Measurements from ENCODE around the gene SMG9. TPM values are rescaled to one million over a fixed set of nuclear protein-coding genes. Genes with fewer than 3 reads are reported as not detected.

SMG9 gene
- total and polyA plus RNA-seq, 4 donors = 23.5 to 55.9 (median 29.6) TPM

- DNase-seq = no peak
- no peak for ATAC-seq (ENCODE audit: insufficient read depth, low FRiP score)
- 79 to 95% methylated on average over 3 of the region's 3 CpGs for WGBS, 2 donors
- no peak for TF ChIP-seq CTCF (IDR thresholded peaks at IDR 0.05; ENCODE audit: control extremely low read depth, extremely low read depth)
- Histone ChIP-seq H3K27ac (ENCODE audit: low read depth in 1 of 2, low read length in 1 of 2) (no peak overlapping the region), H3K27me3 (ENCODE audit: control insufficient read depth in 3 of 3, insufficient read depth in 3 of 3, low read length in 2 of 3) (no peaks in the 10 kb centered on the region), H3K36me3 (ENCODE audit: control insufficient read depth in 4 of 4, insufficient read depth in 4 of 4, low read length in 4 of 4) (no peaks in the 10 kb centered on the region), H3K9me3 (ENCODE audit: control insufficient read depth in 4 of 4, insufficient read depth in 3 of 4, low read length in 3 of 4) (peaks cover 0 to 5% (median 0%) of the 10 kb centered on the region in 4 donors), H3K4me1 (ENCODE audit: control insufficient read depth in 5 of 5, insufficient read depth in 5 of 5, low read length in 5 of 5) (no peaks in the 10 kb centered on the region), H3K4me3 (no peak overlapping the region), H3K9ac (ENCODE audit: insufficient read depth in 1 of 2, low read length in 2 of 2) (no peak overlapping the region)
Observed at GRCh38 chr19:43713208-43713607, 41.6 kb downstream of the SMG9 start.

- no peak overlapping the region for H3K27ac ChIP-seq (ENCODE audit: low read depth in 1 of 2, low read length in 1 of 2)
- TF ChIP-seq CTCF (IDR thresholded peaks at IDR 0.05; ENCODE audit: control extremely low read depth, extremely low read depth) = no peak
- H3K9ac ChIP-seq (ENCODE audit: insufficient read depth in 1 of 2, low read length in 2 of 2) = no peak overlapping the region
- no peaks in the 10 kb centered on the region for H3K4me1 ChIP-seq (ENCODE audit: control insufficient read depth in 5 of 5, insufficient read depth in 5 of 5, low read length in 5 of 5)
- WGBS, 2 donors = 76 to 81% methylated on average over 12 of the region's 12 CpGs
- H3K27me3 ChIP-seq (ENCODE audit: control insufficient read depth in 3 of 3, insufficient read depth in 3 of 3, low read length in 2 of 3) = no peaks in the 10 kb centered on the region
- H3K9me3 ChIP-seq (ENCODE audit: control insufficient read depth in 4 of 4, insufficient read depth in 3 of 4, low read length in 3 of 4) = peaks cover 0 to 5% (median 0%) of the 10 kb centered on the region in 4 donors
- no peak overlapping the region for H3K4me3 ChIP-seq
- ATAC-seq (ENCODE audit: insufficient read depth, low FRiP score) = no peak
- H3K36me3 ChIP-seq (ENCODE audit: control insufficient read depth in 4 of 4, insufficient read depth in 4 of 4, low read length in 4 of 4) = no peaks in the 10 kb centered on the region
- no peak for DNase-seq
Observed at GRCh38 chr19:43711751-43712355, 42.9 kb downstream of the SMG9 start.

- no peaks in the 10 kb centered on the region for H3K4me1 ChIP-seq (ENCODE audit: control insufficient read depth in 5 of 5, insufficient read depth in 5 of 5, low read length in 5 of 5)
- no peaks in the 10 kb centered on the region for H3K36me3 ChIP-seq (ENCODE audit: control insufficient read depth in 4 of 4, insufficient read depth in 4 of 4, low read length in 4 of 4)
- ATAC-seq (ENCODE audit: insufficient read depth, low FRiP score) (no peak), DNase-seq (no peak)
- 64 to 76% methylated on average over 2 of the region's 2 CpGs for WGBS, 2 donors
- no peaks in the 10 kb centered on the region for H3K27me3 ChIP-seq (ENCODE audit: control insufficient read depth in 3 of 3, insufficient read depth in 3 of 3, low read length in 2 of 3)
- no peak overlapping the region for H3K27ac ChIP-seq (ENCODE audit: low read depth in 1 of 2, low read length in 1 of 2)
- no peak overlapping the region for H3K9ac ChIP-seq (ENCODE audit: insufficient read depth in 1 of 2, low read length in 2 of 2)
- TF ChIP-seq CTCF (IDR thresholded peaks at IDR 0.05; ENCODE audit: control extremely low read depth, extremely low read depth) = no peak
- H3K9me3 ChIP-seq (ENCODE audit: control insufficient read depth in 4 of 4, insufficient read depth in 3 of 4, low read length in 3 of 4) = peaks cover 0 to 5% (median 0%) of the 10 kb centered on the region in 4 donors
- no peak overlapping the region for H3K4me3 ChIP-seq
Observed at GRCh38 chr19:43708716-43709115, 46.0 kb downstream of the SMG9 start.
